HG02943 (cell line): ENCODE data around the gene FAM8A1.
A peak's percentile ranks its signal among the peaks of the same experiment; 100 is the strongest.

ENCODE experiments used
- ATAC-seq: cut with Tn5 transposase; IDR thresholded peaks from one replicate; pipeline ENCODE4 v1.9.1; 2021; ENCODE audit warnings: mild to moderate bottlenecking, low read depth, moderate library complexity; ENCODE audit not compliant: unreplicated experiment

FAM8A1 gene

DNA sequence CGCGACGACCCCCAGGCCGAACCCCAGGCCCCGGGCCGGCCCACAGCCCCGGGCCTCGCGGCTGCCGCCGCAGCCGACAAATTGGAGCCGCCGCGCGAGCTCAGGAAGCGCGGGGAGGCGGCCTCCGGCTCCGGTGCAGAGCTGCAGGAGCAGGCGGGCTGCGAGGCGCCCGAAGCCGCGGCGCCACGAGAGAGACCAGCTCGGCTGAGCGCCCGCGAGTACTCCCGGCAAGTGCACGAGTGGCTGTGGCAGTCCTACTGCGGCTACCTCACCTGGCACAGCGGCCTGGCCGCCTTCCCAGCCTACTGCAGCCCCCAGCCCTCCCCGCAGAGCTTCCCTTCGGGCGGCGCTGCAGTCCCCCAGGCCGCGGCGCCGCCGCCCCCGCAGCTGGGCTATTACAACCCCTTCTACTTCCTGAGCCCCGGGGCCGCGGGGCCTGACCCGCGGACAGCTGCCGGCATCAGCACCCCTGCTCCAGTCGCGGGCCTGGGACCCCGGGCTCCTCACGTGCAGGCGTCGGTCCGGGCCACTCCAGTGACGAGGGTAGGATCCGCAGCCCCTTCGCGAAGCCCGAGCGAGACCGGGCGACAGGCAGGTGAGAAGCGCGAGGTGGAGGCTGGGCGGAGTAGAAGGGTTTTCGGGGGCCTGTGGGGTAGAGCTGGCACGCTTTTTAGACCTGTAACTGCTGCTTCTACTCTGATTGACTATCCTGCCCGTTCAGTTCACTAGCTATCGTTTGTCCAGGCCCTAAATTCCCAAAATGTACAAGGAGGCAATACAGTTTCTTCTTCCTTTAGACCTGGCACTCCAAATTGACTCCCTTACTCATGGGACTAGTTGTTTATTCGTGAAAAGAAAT, 654 bp downstream of the FAM8A1 start:
- ATAC-seq: peak; percentile 53

DNA sequence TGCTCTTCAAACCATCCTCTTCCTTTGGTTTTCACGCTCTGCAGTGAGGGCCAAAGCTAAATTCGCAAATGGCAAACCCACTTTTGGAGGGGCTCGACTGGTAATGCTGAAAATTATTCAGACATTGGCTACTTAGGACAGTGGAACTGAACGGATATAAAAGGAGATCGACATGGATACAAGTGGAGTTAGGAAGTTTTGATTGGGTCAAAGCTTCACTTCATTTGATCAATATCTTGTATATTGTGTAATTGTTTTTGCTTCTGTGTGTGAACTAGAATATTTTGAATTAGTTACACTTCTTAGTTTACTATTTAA, 1.2 kb downstream of the FAM8A1 start:
- ATAC-seq: no peak

DNA sequence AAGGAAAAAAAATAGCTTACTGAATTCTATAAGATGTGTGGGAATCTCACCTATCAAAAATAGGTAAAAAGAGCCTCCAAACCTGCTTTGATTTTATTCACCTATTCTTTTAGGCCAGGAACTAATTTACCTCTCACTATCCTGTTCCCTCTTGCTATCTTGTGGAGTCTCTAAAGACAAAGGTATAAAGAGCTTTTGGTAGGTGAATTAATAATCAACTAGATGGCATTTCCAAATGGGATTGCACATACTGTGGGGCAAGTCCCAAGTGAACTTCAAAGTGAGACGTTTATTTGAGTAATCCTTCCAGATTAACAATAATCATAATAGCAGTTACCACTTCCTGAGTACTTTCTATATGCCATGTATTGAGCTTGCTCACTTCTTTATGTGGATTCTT, 2.8 kb downstream of the FAM8A1 start:
- ATAC-seq: no peak

DNA sequence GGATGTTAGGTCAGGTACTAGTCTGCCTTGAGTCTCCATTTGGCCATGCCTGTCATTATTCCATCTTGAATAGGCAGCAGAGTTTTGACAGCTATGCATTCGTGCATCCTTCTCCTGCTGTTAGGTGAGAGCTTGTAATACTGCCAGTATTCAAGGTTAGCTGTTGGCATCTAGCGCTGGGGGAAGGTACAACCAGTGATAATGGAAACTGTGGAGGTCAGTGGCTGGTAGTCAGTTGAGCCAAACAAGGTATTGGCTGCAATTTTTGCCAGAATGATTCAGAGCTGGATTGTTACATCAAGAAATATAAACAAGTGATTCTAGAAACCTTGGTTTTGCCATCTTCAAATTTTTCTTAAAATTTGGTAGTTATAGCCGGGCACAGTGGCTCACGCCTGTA, 6.5 kb downstream of the FAM8A1 start:
- ATAC-seq: no peak

DNA sequence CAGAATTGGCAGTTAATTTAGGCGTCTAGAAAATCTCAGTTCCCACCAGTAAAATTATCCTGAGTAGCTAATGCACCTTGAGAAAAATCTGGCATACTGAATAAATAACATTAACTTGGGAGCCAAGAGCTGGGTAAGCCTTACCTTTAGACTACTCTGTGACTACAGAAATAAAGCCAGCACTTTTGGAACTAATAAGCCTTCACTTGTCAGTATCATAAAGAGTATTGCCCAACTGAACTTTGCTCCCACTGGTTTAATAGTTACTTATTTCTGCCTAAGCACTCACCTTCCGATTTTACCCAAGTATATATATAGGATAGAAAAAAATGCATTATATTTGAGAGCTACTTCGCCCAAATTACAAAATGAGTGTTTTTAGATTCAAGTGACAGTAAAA, 10.7 kb downstream of the FAM8A1 start:
- no peak for ATAC-seq

DNA sequence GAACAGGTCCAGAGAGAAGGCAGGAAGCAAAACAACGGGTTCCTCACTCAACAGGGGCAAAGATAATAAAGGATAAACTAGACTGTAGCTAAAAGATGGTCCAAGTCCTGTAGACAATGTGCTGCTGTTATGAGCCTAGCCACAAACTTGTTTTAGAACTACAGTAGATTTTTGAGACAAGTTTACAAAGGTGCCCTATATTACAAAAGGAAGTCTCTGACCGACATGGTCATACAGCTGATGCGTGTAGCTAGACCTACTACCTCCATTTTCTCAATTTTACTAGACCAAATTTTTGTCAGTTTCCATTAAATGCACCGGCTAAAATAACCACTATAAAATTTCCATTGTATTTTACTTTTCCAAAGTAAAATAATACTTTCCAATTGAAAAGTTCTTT, 11.9 kb downstream of the FAM8A1 start:
- ATAC-seq: no peak

DNA sequence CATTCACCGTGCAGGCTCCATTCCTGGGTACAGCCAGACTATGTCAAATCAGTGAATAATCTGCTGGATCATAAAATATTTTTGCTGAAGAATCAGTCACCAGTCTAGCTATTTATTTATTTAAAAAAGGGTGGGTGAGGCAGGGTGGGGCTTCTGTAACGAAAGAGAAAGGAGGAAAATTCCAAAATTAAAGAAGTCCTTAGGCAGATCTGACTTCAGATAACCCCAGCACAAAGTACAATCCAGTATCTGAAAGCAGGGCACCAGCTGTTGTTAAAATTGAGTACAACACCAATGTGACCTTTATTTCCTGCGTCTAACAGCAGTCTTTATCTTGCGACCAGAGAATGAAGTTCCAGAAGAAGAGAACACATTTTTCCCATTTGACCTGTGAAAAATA, 15.7 kb downstream of the FAM8A1 start:
- ATAC-seq: no peak

DNA sequence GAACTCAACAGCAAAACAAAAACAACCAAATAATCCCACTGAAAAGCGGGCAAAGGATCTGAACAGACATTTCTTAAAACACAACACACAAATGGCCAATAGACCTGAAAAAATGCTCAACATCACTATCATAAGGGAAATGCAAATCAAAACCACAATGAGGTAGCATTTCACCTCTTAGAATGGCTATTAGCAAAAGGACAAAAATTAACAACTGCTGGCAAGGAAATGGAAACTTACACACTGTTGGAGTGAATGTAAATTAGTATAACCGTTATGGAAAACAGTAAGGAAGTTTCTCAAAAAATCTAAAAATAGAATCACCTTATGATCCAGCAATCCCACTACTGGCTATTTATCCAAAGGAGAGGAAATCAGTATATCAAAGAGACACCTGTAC, 20.9 kb downstream of the FAM8A1 start:
- ATAC-seq: no peak

DNA sequence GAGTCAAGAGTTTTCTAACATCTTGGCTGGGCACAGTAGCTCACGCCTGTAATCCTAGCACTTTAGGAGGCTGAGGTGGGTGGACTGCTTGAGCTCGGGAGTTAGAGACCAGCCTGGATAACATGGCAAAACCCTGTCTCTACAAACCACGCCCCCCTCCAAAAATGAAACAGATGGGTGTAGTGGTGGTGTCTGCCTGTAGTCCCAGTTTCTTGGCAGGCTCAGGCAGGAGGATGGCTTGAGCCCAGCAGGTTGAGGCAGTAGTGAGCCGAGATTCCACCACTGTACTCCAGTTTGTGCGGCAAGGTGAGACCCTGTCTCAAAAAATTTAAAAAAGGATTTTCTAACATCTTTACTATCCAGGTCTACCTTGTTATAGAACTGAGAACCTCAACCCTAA, 22.0 kb downstream of the FAM8A1 start:
- ATAC-seq: no peak

DNA sequence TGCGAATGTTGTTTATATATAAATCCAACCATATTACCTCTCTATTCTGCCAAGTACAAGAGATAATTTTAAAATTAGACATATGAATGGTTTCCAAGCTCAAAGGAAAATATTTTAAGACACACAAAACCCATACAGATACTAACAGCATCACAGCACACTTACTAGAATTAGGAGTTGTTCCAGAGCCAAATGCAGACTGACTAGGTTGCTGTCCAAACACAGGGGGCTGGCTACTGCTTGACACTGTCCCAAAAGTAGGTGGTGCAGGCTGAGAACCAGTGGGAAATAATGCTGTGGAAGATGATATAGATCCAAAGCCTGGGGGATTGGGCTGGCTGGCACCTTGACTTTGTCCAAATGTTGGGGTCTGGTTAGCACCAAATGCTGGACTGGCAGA, 24.3 kb downstream of the FAM8A1 start:
- no peak for ATAC-seq

DNA sequence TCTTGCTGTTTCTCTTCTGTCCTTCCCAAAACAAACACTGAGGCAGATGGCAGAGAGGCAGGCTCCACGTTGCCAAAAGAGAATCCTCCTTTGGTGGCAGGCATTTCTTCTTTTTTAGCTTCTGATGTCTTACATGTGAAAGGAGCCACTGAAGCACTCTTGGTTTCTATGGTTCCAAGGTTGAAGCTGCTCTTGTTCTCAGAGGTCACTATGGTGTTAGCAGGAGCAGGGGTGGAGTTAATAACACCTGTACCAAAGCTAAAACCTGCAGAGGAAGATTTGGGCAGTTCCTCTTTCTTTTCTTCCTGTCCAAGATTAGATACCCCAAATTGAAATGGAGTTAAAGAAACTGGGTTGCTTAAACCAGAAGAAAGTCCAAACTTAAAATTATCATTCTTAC, 28.8 kb downstream of the FAM8A1 start:
- no peak for ATAC-seq

DNA sequence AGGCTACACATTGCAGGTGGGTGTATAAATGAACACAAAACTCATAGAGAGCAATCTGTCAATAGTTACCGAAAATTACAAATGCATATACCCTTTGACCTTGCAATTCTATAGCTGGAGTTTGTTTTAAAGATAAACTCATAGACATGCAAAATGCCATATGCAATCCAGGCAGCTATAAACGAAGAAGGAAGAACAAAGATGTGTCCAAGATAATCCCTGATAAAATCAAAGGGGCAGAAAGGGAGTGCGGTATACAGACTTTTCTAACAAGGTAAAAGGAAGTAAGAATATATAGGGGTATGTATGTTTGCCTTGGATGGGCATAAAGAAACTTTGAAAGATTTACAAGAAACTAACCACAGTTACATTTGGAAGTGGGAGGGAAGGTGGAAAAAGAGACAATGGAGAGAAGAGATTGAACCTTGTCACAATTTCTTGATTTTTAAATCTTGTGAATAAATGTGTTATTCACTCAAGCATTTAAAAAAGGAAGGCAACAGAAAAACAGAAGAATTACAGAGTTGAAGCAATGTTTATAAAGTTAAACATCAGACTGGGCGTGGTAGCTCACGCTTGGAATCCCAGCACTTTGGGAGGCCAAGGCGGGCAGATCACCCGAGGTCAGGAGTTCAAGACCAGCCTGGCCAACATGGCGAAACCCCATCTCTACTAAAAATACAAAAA, 29.9 kb downstream of the FAM8A1 start:
- ATAC-seq: no peak

DNA sequence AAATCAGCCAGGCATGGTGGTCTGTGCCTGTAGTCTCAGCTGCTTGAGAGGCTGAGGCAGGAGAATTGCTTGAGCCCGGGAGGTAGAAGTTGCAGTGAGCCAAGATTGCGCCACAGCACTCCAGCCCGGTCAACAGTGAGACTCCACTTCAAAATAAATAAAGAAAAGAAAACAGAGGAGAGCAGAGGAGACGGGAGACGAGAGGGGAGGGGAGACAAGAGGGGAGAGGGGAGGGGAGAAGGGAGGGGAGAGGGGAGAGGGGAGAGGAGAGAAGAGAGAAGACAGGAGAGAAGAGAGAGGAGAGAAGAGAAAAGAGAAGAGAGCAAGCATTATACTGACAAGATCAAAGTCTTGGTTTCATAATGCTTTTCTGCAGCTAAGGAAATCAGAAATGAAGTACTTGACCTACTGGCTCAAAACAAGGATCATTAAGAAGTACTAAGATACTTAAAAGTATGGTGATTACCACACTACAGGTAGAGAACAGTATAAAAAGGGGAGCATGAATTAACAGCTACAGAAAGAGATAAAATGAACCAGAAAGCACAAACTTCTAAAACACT, 30.5 kb downstream of the FAM8A1 start:
- ATAC-seq: no peak

DNA sequence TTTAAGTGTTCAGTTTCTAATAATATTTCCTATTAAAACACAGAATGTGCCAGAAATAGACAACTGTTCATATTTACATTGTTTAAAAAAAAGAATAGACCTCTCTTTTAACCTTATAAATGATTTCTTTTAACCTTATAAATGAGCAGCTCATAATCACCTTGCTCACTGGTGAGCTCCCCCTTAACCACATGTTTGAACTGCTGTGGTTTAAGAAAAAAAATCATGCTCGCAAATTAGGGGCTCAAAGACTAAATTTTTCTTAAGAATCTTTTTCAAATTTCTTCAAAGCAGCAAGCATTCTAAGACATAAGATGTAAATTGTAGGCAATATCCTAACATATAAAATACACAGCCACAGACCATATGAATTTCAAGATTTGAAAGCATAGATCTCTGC, 32.8 kb downstream of the FAM8A1 start:
- no peak for ATAC-seq

DNA sequence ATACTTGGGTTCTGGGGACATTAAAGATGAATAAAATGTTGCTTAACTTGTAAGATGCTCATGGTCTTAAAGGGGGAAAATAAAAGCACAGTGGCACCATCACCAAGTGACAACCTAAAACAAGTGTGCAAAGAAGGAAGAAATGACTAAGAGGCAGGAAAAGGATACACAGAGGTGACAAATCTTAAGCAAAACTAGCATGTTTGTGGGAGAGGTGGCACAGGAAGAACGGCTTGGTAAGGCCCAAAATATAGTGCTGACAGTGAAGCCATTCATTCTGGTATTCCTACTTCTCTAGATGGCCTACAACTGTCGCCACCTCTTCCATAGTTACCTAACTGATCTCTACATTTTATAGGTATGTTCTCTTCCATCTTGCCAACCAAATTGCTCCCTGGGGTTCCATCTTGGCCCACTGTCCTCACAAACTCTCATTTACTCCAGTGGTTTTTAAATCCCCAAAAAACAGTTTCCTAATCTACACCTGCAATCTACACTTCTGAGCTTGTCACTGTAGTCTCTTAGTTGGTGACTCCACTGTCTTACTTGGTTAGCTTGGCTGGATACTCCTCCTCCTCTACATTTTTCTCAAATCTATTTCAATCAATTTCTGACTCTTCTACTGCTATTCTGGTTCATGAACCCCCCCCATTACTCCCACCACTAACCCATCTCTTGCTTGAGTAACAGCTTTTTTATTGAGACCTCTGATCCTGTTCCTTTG, 33.5 kb downstream of the FAM8A1 start:
- ATAC-seq: no peak

DNA sequence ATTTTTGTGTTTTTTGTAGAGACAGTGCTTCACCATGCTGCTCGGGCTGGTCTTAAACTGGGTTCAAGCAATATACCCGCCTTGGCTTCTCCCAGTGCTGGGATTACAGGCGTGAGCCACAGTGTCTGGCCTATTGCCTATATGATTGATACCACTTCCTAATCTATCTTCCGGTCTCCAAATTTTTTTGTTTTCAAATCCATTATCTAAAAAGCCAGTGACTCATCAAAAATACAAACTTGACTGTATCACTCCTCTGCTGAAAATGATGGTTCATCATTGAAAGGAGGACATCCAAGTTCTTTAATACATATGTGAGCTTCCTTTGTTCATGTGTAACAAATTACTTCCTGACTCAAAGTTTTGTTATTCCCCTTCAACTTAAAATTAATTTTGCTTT, 35.5 kb downstream of the FAM8A1 start:
- ATAC-seq: no peak

DNA sequence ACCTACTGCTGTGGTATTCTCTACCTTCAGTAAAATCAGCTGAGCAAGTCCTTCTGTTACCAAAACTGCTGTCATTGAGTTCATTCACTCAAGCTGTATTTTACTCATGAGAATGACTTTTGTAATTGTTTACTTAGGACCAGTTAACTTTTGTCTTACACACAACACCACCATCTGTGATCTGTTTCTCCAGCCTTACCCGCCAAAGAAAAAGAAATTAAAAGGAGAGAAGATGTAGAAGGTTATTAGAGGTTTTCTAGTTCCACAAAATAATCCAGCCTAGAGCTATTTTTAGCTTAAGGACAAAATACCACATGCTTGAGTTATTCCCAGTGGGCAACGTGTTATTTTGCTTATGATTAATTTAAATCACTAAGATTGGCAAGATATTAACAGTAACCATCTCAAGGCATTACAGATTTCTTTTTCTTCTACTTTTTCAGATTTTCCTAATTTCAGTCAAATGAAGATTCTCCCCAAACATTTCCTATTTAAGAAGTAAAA, 38.2 kb downstream of the FAM8A1 start:
- no peak for ATAC-seq

DNA sequence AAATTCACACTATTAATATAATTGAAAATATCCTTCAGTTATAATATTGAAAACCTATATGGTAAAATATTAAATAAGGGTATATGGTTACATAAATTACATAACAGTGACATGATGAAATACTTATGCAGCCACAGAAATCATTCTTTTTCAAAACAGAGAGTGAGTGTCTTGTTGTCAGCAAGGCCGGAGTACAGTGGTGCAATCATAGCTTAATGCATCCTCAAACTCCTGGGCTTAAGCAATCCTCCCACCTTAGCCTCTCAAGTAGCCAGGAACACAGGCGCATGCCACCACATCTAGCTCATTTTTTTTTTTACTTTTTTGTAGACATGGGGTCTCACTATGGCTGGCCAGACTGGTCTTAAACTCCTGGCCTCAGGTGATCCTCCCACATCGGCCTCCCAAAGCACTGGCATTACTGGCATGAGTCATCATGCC, 40.4 kb downstream of the FAM8A1 start:
- ATAC-seq: no peak

DNA sequence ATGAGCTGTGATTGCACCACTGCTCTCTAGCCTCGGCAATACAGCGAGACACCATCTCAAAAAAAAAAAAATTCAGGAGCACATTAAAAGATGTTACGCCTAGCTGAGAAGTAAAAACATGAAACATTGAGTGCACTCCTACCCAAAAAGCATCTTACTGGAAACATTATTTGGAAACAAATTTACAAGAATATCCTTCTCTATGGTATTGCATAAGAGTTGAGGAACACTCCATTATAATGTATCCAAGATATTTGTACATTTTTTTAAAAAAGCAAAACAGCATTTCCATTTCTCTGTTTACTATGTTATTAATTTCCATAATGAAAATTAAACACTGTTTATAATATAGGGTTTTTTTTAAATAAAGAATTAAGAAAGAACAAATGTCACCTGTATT, 48.6 kb downstream of the FAM8A1 start:
- no peak for ATAC-seq

DNA sequence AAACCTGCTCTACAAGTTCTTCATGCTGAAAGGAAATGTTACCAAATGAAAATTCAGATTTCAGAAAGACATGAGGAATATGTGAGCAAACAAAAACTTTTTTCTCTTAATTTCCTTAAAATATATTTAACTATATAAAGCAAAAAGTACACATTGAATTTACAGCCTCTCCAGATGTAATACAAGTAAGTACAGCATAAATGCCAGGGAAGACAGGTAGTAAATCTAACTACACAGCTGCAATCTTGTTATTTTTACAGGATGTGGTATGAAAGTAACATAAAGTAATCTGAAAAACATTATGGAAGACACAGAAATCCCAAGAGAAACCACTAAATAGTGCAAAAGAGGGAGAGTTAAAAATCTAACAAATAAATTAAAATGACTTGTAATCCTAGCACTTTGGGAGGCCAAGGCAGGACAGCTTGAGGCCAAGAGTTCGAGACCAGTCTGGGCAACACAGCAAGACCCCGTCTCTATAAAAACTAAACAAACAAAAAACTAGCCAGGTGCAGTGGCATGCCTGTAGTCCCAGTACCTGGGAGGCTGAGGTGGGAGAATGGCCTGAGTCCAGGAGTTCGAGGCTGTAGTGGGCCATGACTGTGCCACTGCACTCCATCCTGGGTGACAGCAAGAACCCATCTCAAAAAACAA, 50.7 kb downstream of the FAM8A1 start:
- no peak for ATAC-seq
